ENCODE results near the gene CDH4.

DNA sequence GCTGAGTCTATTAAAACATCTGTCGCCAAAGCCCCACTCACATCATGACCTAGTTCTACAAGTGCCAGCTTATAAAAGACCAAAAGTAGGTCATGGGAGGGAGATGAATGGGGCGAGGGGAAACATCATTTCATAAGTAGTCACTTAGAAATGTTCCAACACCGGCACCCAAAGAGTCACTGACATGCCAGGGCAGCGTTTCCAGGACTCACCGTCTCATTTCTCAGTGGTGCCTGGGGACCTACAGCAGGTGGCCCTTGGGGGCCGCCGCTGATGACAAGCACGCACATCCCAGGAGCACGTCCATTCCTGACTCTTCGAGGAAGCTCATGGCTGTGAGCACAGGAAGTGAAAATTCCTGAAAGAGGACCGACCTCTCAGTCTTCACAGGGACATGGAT lies 260.4 kb downstream of the CDH4 start:
- TF ChIP-seq, protein P1, sequence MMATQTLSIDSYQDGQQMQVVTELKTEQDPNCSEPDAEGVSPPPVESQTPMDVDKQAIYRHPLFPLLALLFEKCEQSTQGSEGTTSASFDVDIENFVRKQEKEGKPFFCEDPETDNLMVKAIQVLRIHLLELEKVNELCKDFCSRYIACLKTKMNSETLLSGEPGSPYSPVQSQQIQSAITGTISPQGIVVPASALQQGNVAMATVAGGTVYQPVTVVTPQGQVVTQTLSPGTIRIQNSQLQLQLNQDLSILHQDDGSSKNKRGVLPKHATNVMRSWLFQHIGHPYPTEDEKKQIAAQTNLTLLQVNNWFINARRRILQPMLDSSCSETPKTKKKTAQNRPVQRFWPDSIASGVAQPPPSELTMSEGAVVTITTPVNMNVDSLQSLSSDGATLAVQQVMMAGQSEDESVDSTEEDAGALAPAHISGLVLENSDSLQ (IDR thresholded peaks at IDR 0.05), result no peak
- TF ChIP-seq ETV6 (IDR thresholded peaks at IDR 0.05; ENCODE audit: borderline replicate concordance in 1 of 2, low read depth in 2 of 2, low read length in 1 of 2) (no peak), ETV6 (CRISPR knock-in tag; IDR thresholded peaks at IDR 0.05; ENCODE audit: borderline replicate concordance) (no peak), KDM4B (IDR thresholded peaks at IDR 0.05; ENCODE audit: borderline replicate concordance in 2 of 2, low read depth in 1 of 2) (no peak), EZH2 (IDR thresholded peaks at IDR 0.05; ENCODE audit: borderline replicate concordance, low read depth, low read length) (no peak), ZNF561 (CRISPR knock-in tag; conservative IDR thresholded peaks at IDR 0.05) (no peak), PURB (CRISPR knock-in tag; IDR thresholded peaks at IDR 0.05; ENCODE audit: low read depth) (no peak)
- TF ChIP-seq, protein P2, sequence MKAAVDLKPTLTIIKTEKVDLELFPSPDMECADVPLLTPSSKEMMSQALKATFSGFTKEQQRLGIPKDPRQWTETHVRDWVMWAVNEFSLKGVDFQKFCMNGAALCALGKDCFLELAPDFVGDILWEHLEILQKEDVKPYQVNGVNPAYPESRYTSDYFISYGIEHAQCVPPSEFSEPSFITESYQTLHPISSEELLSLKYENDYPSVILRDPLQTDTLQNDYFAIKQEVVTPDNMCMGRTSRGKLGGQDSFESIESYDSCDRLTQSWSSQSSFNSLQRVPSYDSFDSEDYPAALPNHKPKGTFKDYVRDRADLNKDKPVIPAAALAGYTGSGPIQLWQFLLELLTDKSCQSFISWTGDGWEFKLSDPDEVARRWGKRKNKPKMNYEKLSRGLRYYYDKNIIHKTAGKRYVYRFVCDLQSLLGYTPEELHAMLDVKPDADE (conservative IDR thresholded peaks at IDR 0.05; ENCODE audit: control insufficient read depth, low read depth, low read length), result no peak
- TF ChIP-seq, protein P3, sequence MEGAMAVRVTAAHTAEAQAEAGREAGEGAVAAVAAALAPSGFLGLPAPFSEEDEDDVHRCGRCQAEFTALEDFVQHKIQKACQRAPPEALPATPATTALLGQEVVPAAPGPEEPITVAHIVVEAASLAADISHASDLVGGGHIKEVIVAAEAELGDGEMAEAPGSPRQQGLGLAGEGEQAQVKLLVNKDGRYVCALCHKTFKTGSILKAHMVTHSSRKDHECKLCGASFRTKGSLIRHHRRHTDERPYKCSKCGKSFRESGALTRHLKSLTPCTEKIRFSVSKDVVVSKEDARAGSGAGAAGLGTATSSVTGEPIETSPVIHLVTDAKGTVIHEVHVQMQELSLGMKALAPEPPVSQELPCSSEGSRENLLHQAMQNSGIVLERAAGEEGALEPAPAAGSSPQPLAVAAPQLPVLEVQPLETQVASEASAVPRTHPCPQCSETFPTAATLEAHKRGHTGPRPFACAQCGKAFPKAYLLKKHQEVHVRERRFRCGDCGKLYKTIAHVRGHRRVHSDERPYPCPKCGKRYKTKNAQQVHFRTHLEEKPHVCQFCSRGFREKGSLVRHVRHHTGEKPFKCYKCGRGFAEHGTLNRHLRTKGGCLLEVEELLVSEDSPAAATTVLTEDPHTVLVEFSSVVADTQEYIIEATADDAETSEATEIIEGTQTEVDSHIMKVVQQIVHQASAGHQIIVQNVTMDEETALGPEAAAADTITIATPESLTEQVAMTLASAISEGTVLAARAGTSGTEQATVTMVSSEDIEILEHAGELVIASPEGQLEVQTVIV (CRISPR knock-in tag; IDR thresholded peaks at IDR 0.05; ENCODE audit: borderline replicate concordance), result no peak
- TF ChIP-seq, protein P4, sequence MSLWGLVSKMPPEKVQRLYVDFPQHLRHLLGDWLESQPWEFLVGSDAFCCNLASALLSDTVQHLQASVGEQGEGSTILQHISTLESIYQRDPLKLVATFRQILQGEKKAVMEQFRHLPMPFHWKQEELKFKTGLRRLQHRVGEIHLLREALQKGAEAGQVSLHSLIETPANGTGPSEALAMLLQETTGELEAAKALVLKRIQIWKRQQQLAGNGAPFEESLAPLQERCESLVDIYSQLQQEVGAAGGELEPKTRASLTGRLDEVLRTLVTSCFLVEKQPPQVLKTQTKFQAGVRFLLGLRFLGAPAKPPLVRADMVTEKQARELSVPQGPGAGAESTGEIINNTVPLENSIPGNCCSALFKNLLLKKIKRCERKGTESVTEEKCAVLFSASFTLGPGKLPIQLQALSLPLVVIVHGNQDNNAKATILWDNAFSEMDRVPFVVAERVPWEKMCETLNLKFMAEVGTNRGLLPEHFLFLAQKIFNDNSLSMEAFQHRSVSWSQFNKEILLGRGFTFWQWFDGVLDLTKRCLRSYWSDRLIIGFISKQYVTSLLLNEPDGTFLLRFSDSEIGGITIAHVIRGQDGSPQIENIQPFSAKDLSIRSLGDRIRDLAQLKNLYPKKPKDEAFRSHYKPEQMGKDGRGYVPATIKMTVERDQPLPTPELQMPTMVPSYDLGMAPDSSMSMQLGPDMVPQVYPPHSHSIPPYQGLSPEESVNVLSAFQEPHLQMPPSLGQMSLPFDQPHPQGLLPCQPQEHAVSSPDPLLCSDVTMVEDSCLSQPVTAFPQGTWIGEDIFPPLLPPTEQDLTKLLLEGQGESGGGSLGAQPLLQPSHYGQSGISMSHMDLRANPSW (CRISPR knock-in tag; IDR thresholded peaks at IDR 0.05), result no peak
- TF ChIP-seq, protein P5, sequence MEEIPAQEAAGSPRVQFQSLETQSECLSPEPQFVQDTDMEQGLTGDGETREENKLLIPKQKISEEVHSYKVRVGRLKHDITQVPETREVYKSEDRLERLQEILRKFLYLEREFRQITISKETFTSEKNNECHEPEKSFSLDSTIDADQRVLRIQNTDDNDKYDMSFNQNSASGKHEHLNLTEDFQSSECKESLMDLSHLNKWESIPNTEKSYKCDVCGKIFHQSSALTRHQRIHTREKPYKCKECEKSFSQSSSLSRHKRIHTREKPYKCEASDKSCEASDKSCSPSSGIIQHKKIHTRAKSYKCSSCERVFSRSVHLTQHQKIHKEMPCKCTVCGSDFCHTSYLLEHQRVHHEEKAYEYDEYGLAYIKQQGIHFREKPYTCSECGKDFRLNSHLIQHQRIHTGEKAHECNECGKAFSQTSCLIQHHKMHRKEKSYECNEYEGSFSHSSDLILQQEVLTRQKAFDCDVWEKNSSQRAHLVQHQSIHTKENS (CRISPR knock-in tag; IDR thresholded peaks at IDR 0.05), result no peak
- TF ChIP-seq, protein P6, sequence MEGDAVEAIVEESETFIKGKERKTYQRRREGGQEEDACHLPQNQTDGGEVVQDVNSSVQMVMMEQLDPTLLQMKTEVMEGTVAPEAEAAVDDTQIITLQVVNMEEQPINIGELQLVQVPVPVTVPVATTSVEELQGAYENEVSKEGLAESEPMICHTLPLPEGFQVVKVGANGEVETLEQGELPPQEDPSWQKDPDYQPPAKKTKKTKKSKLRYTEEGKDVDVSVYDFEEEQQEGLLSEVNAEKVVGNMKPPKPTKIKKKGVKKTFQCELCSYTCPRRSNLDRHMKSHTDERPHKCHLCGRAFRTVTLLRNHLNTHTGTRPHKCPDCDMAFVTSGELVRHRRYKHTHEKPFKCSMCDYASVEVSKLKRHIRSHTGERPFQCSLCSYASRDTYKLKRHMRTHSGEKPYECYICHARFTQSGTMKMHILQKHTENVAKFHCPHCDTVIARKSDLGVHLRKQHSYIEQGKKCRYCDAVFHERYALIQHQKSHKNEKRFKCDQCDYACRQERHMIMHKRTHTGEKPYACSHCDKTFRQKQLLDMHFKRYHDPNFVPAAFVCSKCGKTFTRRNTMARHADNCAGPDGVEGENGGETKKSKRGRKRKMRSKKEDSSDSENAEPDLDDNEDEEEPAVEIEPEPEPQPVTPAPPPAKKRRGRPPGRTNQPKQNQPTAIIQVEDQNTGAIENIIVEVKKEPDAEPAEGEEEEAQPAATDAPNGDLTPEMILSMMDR (IDR thresholded peaks at IDR 0.05 in 2 of 3, conservative IDR thresholded peaks at IDR 0.05 in 1 of 3; ENCODE audit: insufficient read depth in 2 of 3, low read depth in 1 of 3, low read length in 3 of 3), result no peak
- TF ChIP-seq, protein P7, sequence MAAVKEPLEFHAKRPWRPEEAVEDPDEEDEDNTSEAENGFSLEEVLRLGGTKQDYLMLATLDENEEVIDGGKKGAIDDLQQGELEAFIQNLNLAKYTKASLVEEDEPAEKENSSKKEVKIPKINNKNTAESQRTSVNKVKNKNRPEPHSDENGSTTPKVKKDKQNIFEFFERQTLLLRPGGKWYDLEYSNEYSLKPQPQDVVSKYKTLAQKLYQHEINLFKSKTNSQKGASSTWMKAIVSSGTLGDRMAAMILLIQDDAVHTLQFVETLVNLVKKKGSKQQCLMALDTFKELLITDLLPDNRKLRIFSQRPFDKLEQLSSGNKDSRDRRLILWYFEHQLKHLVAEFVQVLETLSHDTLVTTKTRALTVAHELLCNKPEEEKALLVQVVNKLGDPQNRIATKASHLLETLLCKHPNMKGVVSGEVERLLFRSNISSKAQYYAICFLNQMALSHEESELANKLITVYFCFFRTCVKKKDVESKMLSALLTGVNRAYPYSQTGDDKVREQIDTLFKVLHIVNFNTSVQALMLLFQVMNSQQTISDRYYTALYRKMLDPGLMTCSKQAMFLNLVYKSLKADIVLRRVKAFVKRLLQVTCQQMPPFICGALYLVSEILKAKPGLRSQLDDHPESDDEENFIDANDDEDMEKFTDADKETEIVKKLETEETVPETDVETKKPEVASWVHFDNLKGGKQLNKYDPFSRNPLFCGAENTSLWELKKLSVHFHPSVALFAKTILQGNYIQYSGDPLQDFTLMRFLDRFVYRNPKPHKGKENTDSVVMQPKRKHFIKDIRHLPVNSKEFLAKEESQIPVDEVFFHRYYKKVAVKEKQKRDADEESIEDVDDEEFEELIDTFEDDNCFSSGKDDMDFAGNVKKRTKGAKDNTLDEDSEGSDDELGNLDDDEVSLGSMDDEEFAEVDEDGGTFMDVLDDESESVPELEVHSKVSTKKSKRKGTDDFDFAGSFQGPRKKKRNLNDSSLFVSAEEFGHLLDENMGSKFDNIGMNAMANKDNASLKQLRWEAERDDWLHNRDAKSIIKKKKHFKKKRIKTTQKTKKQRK (IDR thresholded peaks at IDR 0.05; ENCODE audit: borderline replicate concordance, low read depth, low read length), result no peak
